ENCODE results near the gene WNT7B. TPM values are rescaled to one million over a fixed set of nuclear protein-coding genes. Genes with fewer than 3 reads are reported as not detected.

Gene WNT7B
- polyA plus RNA-seq, 1 of the 3 experiments (the other 2 are of a cell fraction) = 0.13 TPM

DNA sequence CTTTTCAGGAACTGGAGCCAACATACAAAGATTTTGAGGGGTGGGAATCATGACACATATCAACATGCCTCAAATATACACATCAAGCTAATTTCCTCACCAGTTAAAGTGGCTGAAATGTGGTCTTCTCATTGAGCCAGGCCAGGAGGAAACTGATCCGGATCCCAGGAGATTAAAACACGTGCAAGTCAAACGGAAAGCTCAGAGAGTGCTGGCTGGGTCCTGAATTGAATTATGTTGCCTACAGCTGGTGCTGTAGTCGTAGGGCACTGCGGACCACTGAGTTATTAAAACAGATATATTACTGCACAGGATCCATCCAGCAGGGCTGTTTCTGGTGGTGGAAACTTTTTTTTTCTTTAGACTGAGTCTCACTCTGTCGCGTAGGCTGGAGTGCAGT lies 14.1 kb upstream of the WNT7B start:
- CTCF ChIA-PET = interaction anchor here (0.7 to 1.9 kb wide), 7 partner anchors 116 to 551 kb away, joined by 3 to 8 read pairs (median 3); no protein-coding TSS in a partner anchor
- no peaks in the 10 kb centered on the region for H3K36me3 ChIP-seq (replicated peaks in 1 of 2; ENCODE audit: control insufficient read depth in 1 of 2, insufficient read depth in 2 of 2, low read length in 1 of 2)
- no peak overlapping the region for H3K27ac ChIP-seq (ENCODE audit: low read depth in 2 of 2, low read length in 1 of 2)
- H3K27me3 ChIP-seq (ENCODE audit: insufficient read depth) = no peaks in the 10 kb centered on the region
- H3K4me3 ChIP-seq (ENCODE audit: low read depth in 2 of 2, low read length in 1 of 2) = no peak overlapping the region
- H3K79me2 ChIP-seq (ENCODE audit: insufficient read depth) = peaks cover 15% of the 10 kb centered on the region
- H3K9me2 ChIP-seq = no peaks in the 10 kb centered on the region
- TF ChIP-seq POLR2AphosphoS5 (IDR thresholded peaks at IDR 0.05; ENCODE audit: low read depth, low read length) (no peak), MXI1 (IDR thresholded peaks at IDR 0.05; ENCODE audit: low read depth, low read length) (peak; percentile 51; the same call in 1 of the 2 replicates)
- WGBS (ENCODE audit: low lambda C conversion rate) = 71% methylated on average over 6 of the region's 7 CpGs
- peaks cover 2% of the 10 kb centered on the region for H3F3A ChIP-seq (replicated peaks; ENCODE audit: insufficient read depth)
- POLR2A ChIA-PET = no interaction called here
- H4K20me1 ChIP-seq (ENCODE audit: insufficient read depth) = no peaks in the 10 kb centered on the region
- no peak overlapping the region for H3K4me2 ChIP-seq
- no peak overlapping the region for H3K9ac ChIP-seq
- peak; percentile 40 for DNase-seq
- H3K4me1 ChIP-seq (ENCODE audit: control insufficient read depth in 1 of 2, insufficient read depth in 2 of 2, low read depth in 1 of 2, low read length in 1 of 2) = peaks cover 4 to 19% of the 10 kb centered on the region in 2 experiments; a peak in 2 of 4 replicates
- H2AFZ ChIP-seq (ENCODE audit: low read depth) = no peak overlapping the region
- no peaks in the 10 kb centered on the region for H3K9me3 ChIP-seq

DNA sequence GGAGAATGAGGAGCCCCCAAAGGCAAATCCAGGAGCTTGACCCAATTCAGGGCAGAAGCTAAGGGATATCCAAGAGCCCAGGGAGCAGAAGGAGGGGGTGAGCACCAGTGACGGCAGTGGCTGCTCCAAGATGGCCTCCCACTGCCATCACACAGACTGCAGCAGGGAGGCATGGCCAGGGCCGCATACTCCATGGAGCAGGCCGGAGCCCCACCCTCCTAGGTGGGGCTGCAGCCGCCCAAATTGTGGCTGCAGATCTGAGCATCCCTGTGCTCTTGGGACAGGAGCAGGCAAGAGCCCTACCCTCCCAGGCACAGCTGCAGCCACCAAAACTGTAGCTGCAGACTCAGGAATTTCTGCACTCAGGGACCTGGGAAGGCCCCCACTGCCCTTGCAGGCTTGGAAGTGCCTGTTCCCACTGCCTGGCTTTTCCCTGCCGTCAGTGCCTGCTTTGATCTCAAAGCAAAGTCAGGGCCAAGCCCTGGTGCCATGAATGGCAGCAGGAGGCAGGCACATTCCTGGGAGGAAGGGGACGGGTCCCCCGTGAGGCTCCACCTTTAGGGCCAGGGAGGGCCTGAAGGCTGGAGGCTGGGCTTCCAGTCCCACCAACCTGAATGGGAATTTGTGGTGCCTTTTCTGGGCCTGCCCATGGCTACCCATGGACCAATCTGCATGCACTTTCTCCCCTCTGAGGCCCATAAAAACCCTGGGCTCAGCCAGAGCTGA lies 10.3 kb upstream of the WNT7B start:
- WGBS (ENCODE audit: low lambda C conversion rate) = no CpG with 5 or more reads among the region's 7 CpGs
- Histone ChIP-seq H3K9me3 (no peaks in the 10 kb centered on the region), H3K4me1 (ENCODE audit: control insufficient read depth in 1 of 2, insufficient read depth in 2 of 2, low read depth in 1 of 2, low read length in 1 of 2) (peaks cover 0 to 2% of the 10 kb centered on the region in 2 experiments; a peak in 1 of 4 replicates), H3K9me2 (no peaks in the 10 kb centered on the region), H4K20me1 (ENCODE audit: insufficient read depth) (no peaks in the 10 kb centered on the region), H3K27ac (ENCODE audit: low read depth in 2 of 2, low read length in 1 of 2) (no peak overlapping the region), H3K4me3 (ENCODE audit: low read depth in 2 of 2, low read length in 1 of 2) (no peak overlapping the region), H3F3A (replicated peaks; ENCODE audit: insufficient read depth) (no peaks in the 10 kb centered on the region), H3K4me2 (no peak overlapping the region), H3K27me3 (ENCODE audit: insufficient read depth) (no peaks in the 10 kb centered on the region), H3K79me2 (ENCODE audit: insufficient read depth) (no peaks in the 10 kb centered on the region), H3K36me3 (replicated peaks in 1 of 2; ENCODE audit: control insufficient read depth in 1 of 2, insufficient read depth in 2 of 2, low read length in 1 of 2) (no peaks in the 10 kb centered on the region), H3K9ac (no peak overlapping the region), H2AFZ (ENCODE audit: low read depth) (no peak overlapping the region)
- DNase-seq = no peak
- CTCF ChIA-PET = interaction anchor here (1.4 to 5.2 kb wide), 3 partner anchors 8 to 410 kb away, joined by 5 to 29 read pairs (median 7); no protein-coding TSS in a partner anchor
- POLR2A ChIA-PET = no interaction called here
- TF ChIP-seq NFIC (IDR thresholded peaks at IDR 0.05; ENCODE audit: borderline replicate concordance) (no peak), MXI1 (IDR thresholded peaks at IDR 0.05; ENCODE audit: low read depth, low read length) (no peak), CHD2 (IDR thresholded peaks at IDR 0.05; ENCODE audit: low read length, partially characterized antibody) (no peak), RAD21 (IDR thresholded peaks at IDR 0.05; ENCODE audit: low read length) (no peak), RFX5 (IDR thresholded peaks at IDR 0.05; ENCODE audit: low read length) (no peak), TAF1 (IDR thresholded peaks at IDR 0.05; ENCODE audit: borderline replicate concordance, low read depth, low read length) (no peak), RCOR1 (IDR thresholded peaks at IDR 0.05; ENCODE audit: low read length) (no peak), YY1 (IDR thresholded peaks at IDR 0.05; ENCODE audit: low read depth) (no peak), JUND (IDR thresholded peaks at IDR 0.05) (no peak), TEAD4 (IDR thresholded peaks at IDR 0.05; ENCODE audit: borderline replicate concordance, insufficient read depth) (no peak), SIN3A (IDR thresholded peaks at IDR 0.05; ENCODE audit: borderline replicate concordance, low read depth, low read length) (no peak), POLR2AphosphoS5 (IDR thresholded peaks at IDR 0.05; ENCODE audit: low read depth, low read length) (no peak)
- TF ChIP-seq, protein P1, sequence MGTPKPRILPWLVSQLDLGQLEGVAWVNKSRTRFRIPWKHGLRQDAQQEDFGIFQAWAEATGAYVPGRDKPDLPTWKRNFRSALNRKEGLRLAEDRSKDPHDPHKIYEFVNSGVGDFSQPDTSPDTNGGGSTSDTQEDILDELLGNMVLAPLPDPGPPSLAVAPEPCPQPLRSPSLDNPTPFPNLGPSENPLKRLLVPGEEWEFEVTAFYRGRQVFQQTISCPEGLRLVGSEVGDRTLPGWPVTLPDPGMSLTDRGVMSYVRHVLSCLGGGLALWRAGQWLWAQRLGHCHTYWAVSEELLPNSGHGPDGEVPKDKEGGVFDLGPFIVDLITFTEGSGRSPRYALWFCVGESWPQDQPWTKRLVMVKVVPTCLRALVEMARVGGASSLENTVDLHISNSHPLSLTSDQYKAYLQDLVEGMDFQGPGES (IDR thresholded peaks at IDR 0.05; ENCODE audit: low read depth, low read length) = no peak
- TF ChIP-seq, protein P2, sequence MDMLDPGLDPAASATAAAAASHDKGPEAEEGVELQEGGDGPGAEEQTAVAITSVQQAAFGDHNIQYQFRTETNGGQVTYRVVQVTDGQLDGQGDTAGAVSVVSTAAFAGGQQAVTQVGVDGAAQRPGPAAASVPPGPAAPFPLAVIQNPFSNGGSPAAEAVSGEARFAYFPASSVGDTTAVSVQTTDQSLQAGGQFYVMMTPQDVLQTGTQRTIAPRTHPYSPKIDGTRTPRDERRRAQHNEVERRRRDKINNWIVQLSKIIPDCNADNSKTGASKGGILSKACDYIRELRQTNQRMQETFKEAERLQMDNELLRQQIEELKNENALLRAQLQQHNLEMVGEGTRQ (IDR thresholded peaks at IDR 0.05; ENCODE audit: borderline replicate concordance, low read depth, low read length) = no peak
- TF ChIP-seq, protein P3, sequence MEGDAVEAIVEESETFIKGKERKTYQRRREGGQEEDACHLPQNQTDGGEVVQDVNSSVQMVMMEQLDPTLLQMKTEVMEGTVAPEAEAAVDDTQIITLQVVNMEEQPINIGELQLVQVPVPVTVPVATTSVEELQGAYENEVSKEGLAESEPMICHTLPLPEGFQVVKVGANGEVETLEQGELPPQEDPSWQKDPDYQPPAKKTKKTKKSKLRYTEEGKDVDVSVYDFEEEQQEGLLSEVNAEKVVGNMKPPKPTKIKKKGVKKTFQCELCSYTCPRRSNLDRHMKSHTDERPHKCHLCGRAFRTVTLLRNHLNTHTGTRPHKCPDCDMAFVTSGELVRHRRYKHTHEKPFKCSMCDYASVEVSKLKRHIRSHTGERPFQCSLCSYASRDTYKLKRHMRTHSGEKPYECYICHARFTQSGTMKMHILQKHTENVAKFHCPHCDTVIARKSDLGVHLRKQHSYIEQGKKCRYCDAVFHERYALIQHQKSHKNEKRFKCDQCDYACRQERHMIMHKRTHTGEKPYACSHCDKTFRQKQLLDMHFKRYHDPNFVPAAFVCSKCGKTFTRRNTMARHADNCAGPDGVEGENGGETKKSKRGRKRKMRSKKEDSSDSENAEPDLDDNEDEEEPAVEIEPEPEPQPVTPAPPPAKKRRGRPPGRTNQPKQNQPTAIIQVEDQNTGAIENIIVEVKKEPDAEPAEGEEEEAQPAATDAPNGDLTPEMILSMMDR (IDR thresholded peaks at IDR 0.05) = no peak
- TF ChIP-seq, protein P4, sequence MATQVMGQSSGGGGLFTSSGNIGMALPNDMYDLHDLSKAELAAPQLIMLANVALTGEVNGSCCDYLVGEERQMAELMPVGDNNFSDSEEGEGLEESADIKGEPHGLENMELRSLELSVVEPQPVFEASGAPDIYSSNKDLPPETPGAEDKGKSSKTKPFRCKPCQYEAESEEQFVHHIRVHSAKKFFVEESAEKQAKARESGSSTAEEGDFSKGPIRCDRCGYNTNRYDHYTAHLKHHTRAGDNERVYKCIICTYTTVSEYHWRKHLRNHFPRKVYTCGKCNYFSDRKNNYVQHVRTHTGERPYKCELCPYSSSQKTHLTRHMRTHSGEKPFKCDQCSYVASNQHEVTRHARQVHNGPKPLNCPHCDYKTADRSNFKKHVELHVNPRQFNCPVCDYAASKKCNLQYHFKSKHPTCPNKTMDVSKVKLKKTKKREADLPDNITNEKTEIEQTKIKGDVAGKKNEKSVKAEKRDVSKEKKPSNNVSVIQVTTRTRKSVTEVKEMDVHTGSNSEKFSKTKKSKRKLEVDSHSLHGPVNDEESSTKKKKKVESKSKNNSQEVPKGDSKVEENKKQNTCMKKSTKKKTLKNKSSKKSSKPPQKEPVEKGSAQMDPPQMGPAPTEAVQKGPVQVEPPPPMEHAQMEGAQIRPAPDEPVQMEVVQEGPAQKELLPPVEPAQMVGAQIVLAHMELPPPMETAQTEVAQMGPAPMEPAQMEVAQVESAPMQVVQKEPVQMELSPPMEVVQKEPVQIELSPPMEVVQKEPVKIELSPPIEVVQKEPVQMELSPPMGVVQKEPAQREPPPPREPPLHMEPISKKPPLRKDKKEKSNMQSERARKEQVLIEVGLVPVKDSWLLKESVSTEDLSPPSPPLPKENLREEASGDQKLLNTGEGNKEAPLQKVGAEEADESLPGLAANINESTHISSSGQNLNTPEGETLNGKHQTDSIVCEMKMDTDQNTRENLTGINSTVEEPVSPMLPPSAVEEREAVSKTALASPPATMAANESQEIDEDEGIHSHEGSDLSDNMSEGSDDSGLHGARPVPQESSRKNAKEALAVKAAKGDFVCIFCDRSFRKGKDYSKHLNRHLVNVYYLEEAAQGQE (IDR thresholded peaks at IDR 0.05; ENCODE audit: low read depth, low read length) = no peak
- TF ChIP-seq, protein P5, sequence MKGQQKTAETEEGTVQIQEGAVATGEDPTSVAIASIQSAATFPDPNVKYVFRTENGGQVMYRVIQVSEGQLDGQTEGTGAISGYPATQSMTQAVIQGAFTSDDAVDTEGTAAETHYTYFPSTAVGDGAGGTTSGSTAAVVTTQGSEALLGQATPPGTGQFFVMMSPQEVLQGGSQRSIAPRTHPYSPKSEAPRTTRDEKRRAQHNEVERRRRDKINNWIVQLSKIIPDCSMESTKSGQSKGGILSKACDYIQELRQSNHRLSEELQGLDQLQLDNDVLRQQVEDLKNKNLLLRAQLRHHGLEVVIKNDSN (IDR thresholded peaks at IDR 0.05; ENCODE audit: borderline replicate concordance, low read depth) = no peak
